SKM-1 (cell line): Measurements from ENCODE around the gene WDR17.

ENCODE experiments used
- DNase-seq: peaks from one replicate; lab custom pipeline; 2025; ENCODE audit not compliant: unreplicated experiment; lab: John Stamatoyannopoulos, UW

WDR17 gene

DNA sequence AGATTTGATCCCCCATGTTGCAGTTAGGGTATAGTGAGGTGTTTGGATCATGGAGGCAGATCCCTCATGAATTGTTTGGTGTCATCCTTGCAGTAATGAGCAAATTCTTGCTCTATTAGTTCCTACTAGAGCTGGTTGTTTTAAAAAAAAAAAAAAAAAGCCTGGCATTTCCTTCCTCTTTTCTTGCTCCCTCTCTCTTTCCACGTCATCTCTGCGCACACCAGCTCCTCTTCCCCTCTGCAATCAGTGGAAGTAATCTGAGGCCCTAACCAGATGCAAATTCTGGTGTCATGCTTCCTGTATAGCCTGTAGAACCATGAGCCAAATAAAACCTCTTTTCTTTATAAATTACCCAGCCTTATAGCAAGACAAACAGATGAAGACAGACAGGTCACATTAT is 24.5 kb downstream of the WDR17 start:
- peak; percentile 66 for DNase-seq

DNA sequence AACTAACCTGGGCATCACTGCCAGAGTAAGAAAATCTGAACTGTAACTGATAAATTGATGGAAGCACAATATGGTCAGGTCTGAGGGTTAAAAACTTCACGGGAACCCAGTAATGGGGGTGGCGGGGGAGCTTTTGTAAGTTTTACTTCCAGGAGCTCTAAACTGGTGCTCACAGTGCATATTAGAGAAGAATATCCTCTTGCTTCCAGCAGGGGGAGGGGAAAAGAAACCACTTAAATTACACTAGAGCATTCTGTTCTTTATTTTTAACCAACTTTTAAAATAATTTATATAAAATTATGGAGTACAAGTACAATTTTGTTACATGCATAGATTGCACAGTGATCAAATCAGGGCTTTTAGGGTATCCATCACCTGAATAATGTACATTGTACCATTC is 33.7 kb downstream of the WDR17 start:
- no peak for DNase-seq

DNA sequence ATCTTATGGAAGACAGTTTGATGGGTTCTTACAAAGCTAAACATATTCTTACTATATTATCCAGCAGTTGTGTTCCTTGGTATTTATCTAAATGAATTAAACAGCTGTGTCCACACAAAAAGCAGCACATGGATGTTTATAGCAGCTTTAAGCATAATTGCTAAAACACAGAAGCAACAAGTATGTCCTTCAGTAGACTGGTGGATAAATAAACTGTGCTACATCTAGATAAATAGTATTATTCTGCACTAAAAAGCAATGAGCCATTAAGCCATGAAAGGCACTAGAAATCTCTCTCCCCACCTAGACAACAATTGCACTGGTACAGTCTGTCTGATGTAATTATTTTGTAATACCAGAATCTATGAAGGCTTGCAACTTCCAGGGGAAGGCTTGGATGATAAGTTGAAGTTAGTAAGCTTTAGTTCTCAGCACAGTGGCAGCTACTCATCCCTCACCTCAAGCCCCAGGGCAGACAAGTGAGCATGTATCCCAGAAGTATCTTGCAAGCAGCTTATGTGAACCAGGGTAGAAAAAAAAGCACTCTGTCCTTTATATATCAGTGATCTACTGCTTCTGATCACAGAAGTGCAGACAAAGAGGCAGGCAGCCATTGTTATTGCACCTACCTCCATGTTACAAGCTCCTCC is 36.9 kb downstream of the WDR17 start:
- DNase-seq = no peak

DNA sequence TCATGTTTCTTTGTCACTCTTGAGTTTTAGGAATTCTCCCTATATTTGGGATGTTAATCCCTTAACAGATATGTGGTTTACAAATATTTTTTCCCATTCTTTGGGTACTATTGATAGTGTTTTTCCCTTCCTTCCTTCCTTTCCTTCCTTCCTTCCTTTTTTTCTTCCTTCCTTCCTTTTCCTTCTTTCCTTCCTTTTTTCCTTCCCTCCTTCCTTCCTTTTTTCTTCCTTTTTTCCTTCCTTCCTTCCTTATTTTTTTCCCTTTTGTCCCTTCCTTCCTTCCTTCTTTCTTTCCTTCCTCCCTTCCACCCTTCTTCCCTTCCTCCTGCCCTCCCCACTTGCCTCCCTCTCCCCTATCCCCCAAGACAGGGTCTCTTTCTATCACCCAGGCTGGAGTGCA is 42.1 kb downstream of the WDR17 start:
- DNase-seq = no peak

DNA sequence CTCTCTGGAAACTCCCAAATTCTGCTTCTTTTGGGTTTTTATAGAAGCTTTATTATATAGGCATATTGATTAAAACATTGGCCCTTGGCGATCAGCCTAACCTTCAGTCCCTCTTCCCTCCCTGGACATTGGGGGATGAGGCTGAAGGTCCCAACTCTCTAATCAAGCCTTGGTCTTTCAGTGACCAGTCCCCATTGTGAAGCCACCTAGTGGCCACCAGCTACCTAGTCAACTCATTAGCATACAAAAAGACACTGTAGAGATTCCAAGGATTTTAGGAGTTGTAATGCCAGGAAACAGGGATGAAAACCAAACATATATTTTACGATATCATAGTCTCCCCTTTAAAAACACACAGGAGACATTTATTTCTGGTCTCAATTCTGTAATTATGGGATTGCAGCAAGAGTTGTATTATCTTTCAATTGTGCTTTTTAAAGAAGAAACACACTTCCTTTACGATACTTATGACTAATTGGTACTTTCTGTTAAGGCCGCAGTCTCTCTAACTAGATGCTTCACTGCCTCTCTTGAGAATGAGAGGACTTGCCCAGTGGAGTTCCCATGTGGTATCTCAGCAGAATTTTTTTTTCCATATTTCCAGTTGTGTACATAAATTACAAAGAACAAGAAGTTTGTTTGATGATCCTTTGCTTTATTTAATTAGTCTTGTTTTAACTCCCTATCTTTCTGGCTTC is 58.2 kb downstream of the WDR17 start:
- peak; percentile 9 for DNase-seq

DNA sequence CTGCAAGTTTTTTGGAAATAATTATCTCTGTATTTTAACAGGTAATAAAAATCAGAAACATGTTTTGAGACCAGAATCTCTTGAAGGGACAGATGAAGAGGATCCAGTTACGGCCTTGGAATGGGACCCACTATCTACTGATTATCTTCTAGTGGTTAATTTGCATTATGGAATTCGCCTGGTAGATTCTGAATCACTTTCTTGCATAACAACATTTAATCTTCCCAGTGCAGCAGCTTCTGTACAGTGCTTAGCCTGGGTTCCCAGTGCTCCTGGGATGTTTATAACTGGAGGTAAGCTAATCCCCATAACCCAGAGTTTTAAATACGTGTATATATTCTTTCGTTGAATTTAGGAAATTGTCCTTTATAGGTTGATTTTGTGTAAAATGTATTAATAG is 59.4 kb downstream of the WDR17 start:
- DNase-seq = no peak

DNA sequence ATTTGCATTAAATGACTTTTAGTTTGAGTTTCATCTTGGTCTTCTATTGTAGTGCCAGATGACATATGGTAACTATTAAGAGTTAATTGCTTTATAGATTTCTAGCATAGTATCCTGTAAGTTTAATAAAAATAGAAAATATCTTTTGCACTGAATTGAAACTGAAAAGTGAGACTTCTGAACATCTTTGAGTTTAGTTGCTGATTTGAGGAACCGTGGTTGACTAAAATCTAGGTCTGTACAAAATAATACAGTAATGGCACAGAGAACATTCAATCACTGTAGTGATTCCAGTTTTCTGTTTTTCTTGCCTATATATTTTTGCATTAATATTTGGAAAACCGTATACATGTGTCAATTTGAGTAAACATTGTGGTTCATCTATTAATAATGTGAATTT is 69.0 kb downstream of the WDR17 start:
- no peak for DNase-seq

DNA sequence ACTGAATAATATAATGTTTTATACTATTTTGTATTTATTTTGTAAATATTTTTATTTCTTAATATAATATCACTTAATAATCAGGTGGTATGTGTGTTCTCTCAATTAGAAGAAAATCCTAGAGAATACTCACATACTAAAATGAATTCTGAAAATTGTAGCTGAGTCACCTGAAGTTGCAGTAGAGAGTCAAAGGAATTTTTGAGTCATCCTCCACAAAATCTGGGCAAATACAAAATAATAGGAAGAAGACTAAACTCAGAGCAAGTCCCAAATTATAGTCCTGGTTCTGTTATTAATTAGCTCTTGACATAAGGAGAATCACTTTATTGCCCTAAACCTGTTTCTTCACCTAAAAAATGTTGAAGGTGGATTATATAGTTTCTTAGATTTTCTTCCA is 72.0 kb downstream of the WDR17 start:
- no peak for DNase-seq

DNA sequence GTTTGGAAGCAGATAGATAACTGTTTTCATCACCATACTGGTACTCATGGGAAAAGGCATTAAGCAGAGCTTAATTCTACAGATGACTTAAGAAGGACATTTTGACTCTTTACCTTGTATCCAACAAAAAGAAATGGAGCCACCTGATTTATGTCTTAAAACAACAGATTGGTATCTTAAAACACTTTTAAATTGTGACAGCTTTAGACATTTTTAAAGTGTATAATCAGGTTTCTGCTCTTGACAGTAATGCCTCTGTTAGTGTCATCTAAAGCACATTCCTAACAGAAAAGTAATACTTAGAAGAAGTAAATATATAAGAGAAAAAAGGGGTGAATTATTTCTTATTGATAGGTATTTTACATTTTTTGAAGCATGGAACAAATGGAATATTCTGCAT is 73.9 kb downstream of the WDR17 start:
- DNase-seq = no peak

DNA sequence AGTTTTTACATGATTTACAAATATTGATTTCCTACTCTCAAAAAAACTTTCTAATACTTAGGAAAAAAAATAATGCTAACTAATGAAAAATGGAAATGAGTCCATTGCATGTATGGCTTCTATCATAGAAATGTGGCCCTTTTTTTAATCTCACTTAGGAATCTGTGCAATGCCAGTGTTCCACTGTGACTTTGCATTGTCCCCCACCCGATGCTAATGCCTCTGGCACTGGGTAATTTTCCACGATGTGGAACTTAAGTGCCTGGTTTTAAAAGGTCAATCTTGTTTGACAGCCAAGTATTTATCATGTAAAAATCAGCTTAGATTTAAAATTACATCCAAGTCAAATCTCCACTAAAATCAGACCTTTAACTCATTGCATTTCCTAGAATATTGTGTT is 76.6 kb downstream of the WDR17 start:
- DNase-seq = no peak

DNA sequence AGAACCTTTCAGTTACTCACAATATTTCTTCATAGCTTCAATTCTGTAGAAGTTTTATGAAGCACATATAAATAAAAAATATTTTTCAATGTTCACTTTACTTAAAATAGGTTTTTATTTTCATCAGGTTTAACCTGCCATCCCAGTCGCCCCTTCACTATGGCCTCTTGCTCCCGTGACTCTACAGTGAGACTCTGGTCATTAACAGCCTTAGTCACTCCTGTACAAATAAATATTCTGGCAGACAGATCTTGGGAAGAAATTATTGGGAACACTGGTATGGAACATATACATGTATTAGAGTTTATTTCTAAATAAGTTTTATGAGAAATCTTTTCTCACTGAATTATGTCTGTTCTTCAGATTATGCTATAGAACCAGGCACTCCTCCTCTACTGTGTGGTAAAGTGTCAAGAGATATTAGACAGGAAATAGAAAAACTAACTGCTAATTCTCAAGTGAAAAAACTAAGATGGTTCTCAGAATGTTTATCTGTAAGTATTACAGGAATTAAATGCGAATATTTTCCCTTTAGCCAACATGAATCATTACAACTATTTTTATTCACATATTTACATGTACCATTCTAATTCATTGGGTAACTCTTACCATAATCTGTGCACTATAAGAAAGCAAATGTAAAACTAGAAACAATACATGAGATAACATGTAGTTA is 84.2 kb downstream of the WDR17 start:
- DNase-seq = no peak

DNA sequence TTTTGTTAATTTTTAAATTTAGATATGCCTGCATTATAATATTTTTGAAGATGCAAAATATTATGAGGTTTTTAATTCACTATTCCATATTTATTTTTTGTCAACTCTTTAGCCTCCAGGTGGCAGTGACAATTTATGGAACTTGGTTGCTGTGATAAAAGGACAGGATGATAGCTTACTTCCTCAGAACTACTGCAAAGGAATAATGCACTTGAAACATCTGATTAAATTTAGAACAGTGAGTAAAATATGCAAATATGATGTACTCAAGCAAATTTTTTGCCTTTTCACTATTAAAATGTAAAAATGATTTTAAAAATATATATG is 84.7 kb downstream of the WDR17 start:
- no peak for DNase-seq

DNA sequence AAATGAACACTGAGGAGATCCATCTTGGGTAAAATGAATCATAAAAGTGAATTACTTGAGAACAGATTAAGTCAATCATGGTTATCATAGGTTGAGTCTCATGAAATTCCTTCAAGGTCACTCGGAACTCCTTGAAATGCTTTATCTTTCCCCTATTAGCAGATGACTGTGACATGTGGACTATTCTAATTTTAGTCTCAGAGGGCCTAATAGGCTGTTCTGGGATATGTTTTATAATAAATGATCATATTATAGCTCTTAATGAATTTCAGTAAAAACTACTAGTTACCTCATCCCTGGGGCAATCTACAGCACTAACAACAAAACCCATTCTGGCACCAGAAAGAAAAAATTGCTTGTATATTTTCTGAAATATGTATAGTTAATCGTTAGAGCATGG is 85.1 kb downstream of the WDR17 start:
- no peak for DNase-seq

DNA sequence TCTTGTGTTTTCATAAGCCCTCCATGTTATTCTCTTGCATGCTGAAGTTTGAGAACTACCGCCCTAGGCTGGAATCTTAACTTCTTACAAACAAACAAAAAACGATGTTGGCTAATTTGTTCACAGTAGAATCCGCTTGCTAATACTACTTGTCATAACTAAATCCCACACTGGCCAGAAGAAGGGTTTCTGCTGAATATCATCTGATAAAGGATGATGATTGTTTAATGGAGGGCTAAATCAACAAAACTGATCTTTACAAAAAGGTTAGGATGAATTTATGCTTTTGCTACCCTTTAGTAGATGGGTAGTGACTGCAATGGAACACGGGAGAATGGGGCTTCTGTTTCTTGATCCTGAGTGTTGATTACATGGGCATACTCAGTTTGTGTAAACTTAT is 87.5 kb downstream of the WDR17 start:
- no peak for DNase-seq

DNA sequence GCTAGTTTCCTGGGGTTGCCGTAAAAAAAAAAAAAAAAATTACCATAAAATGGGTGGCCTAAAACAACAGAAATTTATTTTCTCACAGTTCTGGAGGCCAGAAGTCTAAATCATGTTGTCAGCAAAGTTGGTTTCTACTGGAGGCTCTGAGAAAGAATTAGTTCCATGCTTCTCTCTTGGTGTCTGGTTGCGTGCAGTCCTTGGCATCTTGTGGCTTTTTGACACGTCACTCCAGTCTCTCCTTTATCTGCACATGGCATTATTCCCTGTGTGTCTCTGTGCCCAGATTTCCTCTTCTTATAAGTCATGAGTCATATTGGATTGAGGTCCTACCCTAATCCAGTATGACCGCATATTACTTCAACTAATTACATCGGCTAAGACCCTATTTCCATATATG is 91.0 kb downstream of the WDR17 start:
- DNase-seq = no peak

DNA sequence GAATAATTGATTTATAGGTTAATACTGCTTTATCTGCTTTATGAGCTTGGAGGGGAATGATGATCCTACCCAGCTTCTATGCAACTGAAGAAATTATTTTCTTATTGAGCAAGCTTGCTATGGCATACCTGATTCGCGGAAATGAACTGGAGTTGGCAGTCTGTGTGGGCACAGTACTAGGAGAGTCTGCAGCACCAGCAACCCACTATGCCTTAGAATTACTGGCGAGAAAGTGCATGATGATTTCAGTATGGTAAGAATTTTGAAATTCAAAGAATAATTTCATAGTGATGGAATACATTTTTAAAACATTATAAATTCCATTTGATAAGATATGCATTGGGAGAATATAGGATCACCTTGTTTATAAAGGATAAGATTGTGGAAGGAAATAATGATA is 97.4 kb downstream of the WDR17 start:
- DNase-seq = no peak

DNA sequence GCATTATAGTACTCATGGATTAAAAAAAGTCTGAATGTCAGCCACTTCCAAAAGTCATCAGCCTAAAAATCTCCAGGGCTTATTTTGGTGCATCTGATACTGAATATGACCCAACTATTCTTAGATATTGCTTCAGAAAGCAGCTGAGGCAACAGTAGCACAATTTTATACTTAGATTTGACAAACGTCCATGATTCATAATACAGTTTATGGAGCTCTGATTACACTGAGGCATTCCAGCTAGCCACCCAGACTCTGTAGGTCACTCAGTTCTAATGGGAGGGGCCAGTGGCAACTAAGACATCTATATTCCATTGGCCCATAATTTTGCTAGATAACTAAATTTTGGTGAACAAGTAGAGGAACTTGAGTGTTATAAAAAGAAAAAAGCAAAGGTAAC is 119.4 kb downstream of the WDR17 start:
- DNase-seq = no peak

DNA sequence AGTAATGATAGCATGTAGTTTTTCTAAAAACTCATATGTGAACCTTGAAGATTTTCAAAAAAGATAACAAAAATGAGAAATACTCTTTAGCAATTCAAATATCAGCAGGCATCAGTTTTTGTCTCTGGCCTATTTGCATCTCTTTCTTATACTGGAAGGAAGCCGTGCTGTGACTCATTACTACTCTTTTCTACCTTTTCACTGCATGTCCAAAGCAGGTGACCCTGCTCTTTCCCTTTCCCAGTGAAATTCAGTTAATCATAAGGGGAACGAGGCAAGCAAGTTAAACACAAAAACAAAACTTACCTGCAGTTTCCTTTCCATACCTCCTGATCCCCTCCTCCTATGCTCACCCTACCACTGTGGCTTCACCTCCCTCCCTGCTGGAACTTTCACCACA is 120.4 kb downstream of the WDR17 start:
- no peak for DNase-seq

DNA sequence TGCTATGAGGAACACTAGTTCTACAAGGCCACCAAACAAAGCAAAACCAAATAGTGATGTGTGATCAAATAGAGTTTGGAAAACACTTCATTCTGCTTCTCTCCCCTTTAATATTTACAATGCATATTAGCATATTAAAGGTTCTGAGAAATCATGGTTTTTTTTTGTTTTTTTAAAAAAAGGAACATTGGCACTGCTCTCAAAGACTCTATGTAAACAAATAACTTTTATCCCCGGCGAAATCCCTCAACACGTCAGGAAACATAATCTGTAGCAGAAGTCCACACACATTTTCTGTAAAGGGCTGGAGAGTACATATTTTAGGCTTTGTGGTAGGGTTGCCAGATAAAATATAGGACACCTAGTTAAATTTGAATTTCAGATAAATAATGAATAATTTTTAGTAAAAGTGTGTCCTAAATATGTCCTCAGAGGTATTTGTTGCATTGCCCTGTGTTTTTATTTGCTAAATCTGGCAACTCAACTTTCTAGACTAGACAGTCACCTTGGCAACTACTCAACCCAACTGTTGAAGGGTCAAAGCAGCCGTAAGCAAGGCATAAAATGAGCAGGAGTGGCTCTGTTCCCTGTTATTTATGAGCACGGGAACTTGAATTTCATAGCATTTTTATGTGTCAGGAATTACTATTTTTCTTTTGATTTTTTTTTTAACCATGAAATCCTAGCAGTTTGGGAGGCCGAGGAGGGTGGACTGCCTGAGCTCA is 121.2 kb downstream of the WDR17 start:
- no peak for DNase-seq

DNA sequence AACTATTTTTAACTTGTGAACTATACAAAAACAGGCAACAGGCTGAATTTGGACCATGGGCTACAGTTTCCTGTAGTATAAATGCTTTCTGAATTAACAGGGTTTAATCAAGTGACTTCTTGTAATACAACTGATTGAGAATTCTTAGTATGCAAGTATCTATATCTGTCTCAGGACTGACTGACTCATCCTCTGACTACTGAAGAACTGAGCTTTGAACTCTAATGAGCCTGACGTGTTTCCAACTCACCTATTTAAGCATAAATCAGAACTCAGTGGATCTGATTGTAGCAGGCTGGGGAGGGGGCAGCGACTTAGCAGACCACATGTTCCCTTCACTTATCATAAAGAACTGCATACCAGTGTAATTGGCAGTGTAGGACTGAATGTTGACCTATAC is 122.0 kb downstream of the WDR17 start:
- DNase-seq = no peak

DNA sequence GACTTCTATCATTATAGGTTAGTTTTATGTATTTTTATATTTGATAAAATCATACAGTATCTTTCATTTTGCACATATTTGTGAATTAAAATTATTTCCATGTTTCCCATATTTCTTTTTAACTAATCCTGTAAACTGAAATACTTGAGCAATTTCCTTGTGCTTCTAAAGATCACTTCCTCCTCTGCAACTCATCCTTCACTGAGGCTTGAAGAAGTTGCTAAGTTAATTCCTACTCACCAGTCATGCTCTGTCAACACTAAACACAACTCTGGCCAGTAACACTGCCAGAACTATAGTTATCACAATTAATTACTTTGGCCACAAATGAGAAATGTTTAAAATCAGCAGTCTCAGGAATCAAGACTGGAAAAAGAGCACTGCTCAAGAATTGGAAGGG is 123.0 kb downstream of the WDR17 start:
- peak; percentile 24 for DNase-seq
